K562 (cell line): Measurements from ENCODE around the gene SELENOO. TPM values are rescaled to one million over a fixed set of nuclear protein-coding genes. Genes with fewer than 3 reads are reported as not detected.

Experiments
- ATAC-seq: fragments of 200-7000 bp; cut with Tn5 transposase; 3 replicates; pipeline ENCODE4 v1.9.1; 2020; ENCODE audit warnings: moderate library complexity
- BruUV-seq: library from RNA; stranded (reverse); fragments of 400-500 nt; replicated peaks from 2 replicates; lab custom pipeline; 2021; lab: Mats Ljungman, UMichigan
- CTCF ChIA-PET: fragments of 300-600 bp; formaldehyde crosslinking; extraction: SDS; loops from one replicate; lab custom pipeline; 2021; ENCODE audit warnings: low intra/inter-chr PET ratio; lab: Yijun Ruan, JAX
- POLR2A ChIA-PET: fragments of 300-600, 350-650 bp; sonication (Branson Sonifier 250); formaldehyde crosslinking; extraction: SDS; loops from one replicate; lab custom pipeline; 2021; ENCODE audit warnings: antibody characterized with exemption, inconsistent platforms; lab: Yijun Ruan, JAX
- DNase-seq, 4 experiments: peaks; one replicate each; pipeline versions ENCODE4 v3.0.0 to v3.0.0-alpha.2; 2011 to 2018; ENCODE audit warnings: low spot score in 3 of 4, mixed read lengths in 3 of 4; ENCODE audit errors: extremely low read depth in 1 of 4
- FAIRE-seq: peaks from 2 replicates; lab custom pipeline; 2011; peaks lifted over from hg19 to GRCh38; lab: Jason Lieb, UNC
- H2AFZ ChIP-seq: 2 replicates; pipeline ENCODE4 v1.6.0; 2011; ENCODE audit warnings: low read depth, low read length, control low read depth, inconsistent platforms
- H3K27ac ChIP-seq: fragments of 200-600 bp; 3 replicates; pipeline ENCODE4 v1.8.0; 2011; ENCODE audit warnings: low read depth, mild to moderate bottlenecking, control low read depth, inconsistent platforms, low read length, moderate library complexity, mixed read lengths; ENCODE audit errors: extremely low read depth
- H3K27me3 ChIP-seq, 2 experiments: fragments of 300-600 bp in 1 of 2; 2 replicates in 1 of 2; 3 replicates in 1 of 2; pipeline versions ENCODE4 v1.6.0 to v1.8.0; 2011; ENCODE audit warnings: inconsistent platforms in 2 of 2, low read length in 2 of 2, mild to moderate bottlenecking in 1 of 2, mixed read lengths in 1 of 2, moderate library complexity in 1 of 2; ENCODE audit not compliant: control insufficient read depth in 2 of 2, insufficient read depth in 2 of 2
- H3K36me3 ChIP-seq: fragments of 300-600 bp; 3 replicates; pipeline ENCODE4 v1.8.0; 2011; ENCODE audit warnings: mild to moderate bottlenecking, low read length, inconsistent platforms; ENCODE audit not compliant: control insufficient read depth, insufficient read depth
- H3K4me1 ChIP-seq, 2 experiments: fragments of 200-600 bp in 1 of 2; replicated peaks in 1 of 2; 2 replicates in 1 of 2; 3 replicates in 1 of 2; pipeline versions ENCODE4 v1.5.1 to v1.8.0; 2011; ENCODE audit warnings: inconsistent platforms in 2 of 2, low read length in 2 of 2, mild to moderate bottlenecking in 1 of 2, mixed read lengths in 1 of 2, moderate library complexity in 1 of 2; ENCODE audit not compliant: control insufficient read depth in 2 of 2, insufficient read depth in 2 of 2
- H3K4me2 ChIP-seq: 2 replicates; pipeline ENCODE4 v1.6.1; 2011; ENCODE audit warnings: low read length, control low read depth, inconsistent platforms, mixed read lengths; ENCODE audit not compliant: insufficient read depth
- H3K4me3 ChIP-seq: fragments of 200-600 bp; sonication (generic), shearing (Covaris generic); 2 replicates; pipeline ENCODE4 v1.5.1; 2016; ENCODE audit warnings: control low read depth, inconsistent platforms
- H3K79me2 ChIP-seq: fragments of 200-600 bp; 3 replicates; pipeline ENCODE4 v1.8.0; 2011; ENCODE audit warnings: low read length, inconsistent platforms; ENCODE audit not compliant: control insufficient read depth, insufficient read depth
- H3K9ac ChIP-seq, 2 experiments: 2 replicates each; pipeline versions ENCODE4 v1.6.0 to v1.6.1; 2011; ENCODE audit warnings: low read depth in 2 of 2, low read length in 2 of 2, control low read depth in 1 of 2, inconsistent platforms in 1 of 2, mild to moderate bottlenecking in 1 of 2, mixed read lengths in 1 of 2; ENCODE audit not compliant: insufficient read depth in 1 of 2
- H3K9me1 ChIP-seq: one replicate; pipeline ENCODE4 v1.6.0; 2011; ENCODE audit warnings: inconsistent platforms, mild to moderate bottlenecking, low read length, moderate library complexity; ENCODE audit not compliant: control insufficient read depth, insufficient read depth
- H3K9me3 ChIP-seq: replicated peaks from 2 replicates; pipeline ENCODE4 v1.5.1; 2011; ENCODE audit warnings: low read depth, low read length, inconsistent platforms; ENCODE audit not compliant: control insufficient read depth, insufficient read depth
- H4K20me1 ChIP-seq: replicated peaks from 2 replicates; pipeline ENCODE4 v1.6.1; 2011; ENCODE audit warnings: low read length, inconsistent platforms, mixed read lengths; ENCODE audit not compliant: control insufficient read depth, insufficient read depth
- HNRNPL ChIP-seq: fragments of 200-400 bp; formaldehyde crosslinking; IDR thresholded peaks from 2 replicates; pipeline ENCODE4 v1.6.1; 2017; ENCODE audit warnings: low read depth, mild to moderate bottlenecking, low read length
- MTA3 ChIP-seq: fragments of 450-650 bp; formaldehyde crosslinking; IDR thresholded peaks from 2 replicates; pipeline ENCODE4 v1.6.1; 2017; ENCODE audit warnings: mild to moderate bottlenecking, borderline replicate concordance
- NFATC3 ChIP-seq: fragments of 450-650 bp; IDR thresholded peaks from 2 replicates; pipeline ENCODE4 v1.6.1; 2017; ENCODE audit warnings: mild to moderate bottlenecking
- NR3C1 ChIP-seq: sonication (generic); formaldehyde crosslinking; IDR thresholded peaks from 2 replicates; pipeline ENCODE4 v1.8.1; 2022; ENCODE audit warnings: missing genetic modification reagents
- SMARCC2 ChIP-seq: fragments of 450-650 bp; IDR thresholded peaks from 2 replicates; pipeline ENCODE4 v1.6.1; 2017; ENCODE audit warnings: antibody characterized with exemption, moderate library complexity, mild to moderate bottlenecking, low read depth
- ZNF507 ChIP-seq: conservative IDR thresholded peaks from 2 replicates; pipeline ENCODE4 v1.6.1; 2017; ENCODE audit warnings: missing genetic modification characterization, missing compliant biosample characterization
- ZNF609 ChIP-seq: sonication (generic); formaldehyde crosslinking; IDR thresholded peaks from 2 replicates; pipeline ENCODE4 v1.8.1; 2023; ENCODE audit warnings: missing genetic modification reagents, mild to moderate bottlenecking, borderline replicate concordance
- ZNF696 ChIP-seq: fragments of 250-450 bp; sonication (Bioruptor Pico); conservative IDR thresholded peaks from 2 replicates; pipeline ENCODE4 v1.4.0; 2020; ENCODE audit warnings: mild to moderate bottlenecking, moderate library complexity
- WGBS: fragments of 100-300 bp; shearing (Covaris generic); methylation state at CpG from one replicate; pipeline ENCODE4 v1.1.6; 2016; ENCODE audit warnings: low coverage, mixed read lengths; ENCODE audit not compliant: insufficient coverage; ENCODE audit errors: missing lambda C conversion rate; 5-methylcytosine and 5-hydroxymethylcytosine counted together
- in situ Hi-C: fragments of 300-500 bp; cut with MboI; formaldehyde crosslinking; loops from 4 replicates; pipeline ENCODE4 v1.15.0; 2018; ENCODE audit warnings: inconsistent platforms, mixed read lengths
- intact Hi-C: fragments of 100-400 bp; cut with micrococcal nuclease; formaldehyde crosslinking; loops from 2 replicates; pipeline ENCODE4 v1.14.2; 2022
- polyA plus RNA-seq, 8 experiments: library from polyadenylated mRNA; depleted of rRNA in 4 of 8; stranded (reverse) in 5 of 8; unstranded in 3 of 8; fragments of >200 nt; fragmentation: Nextera tagmentation in 2 of 8; fragmentation: Illumina TruSeq in 1 of 8; extraction: Ambion mirVana in 2 of 8; extraction: Trizol in 1 of 8; gene quantifications; 2 replicates each; pipeline versions ENCODE4 v1.2.1 to v1.2.3, GENCODE V29; 2011 to 2014; ENCODE audit warnings: inconsistent platforms in 1 of 8, missing spikeins in 1 of 8
- total RNA-seq, 7 experiments: library from RNA; depleted of rRNA in 6 of 7; stranded (reverse); fragments of >200 nt in 6 of 7; fragmentation: Illumina TruSeq in 2 of 7; extraction: Trizol in 2 of 7; gene quantifications; 2 replicates each; pipeline versions ENCODE4 v1.2.1 to v1.2.3, GENCODE V29; 2011 to 2021; ENCODE audit warnings: low replicate concordance in 1 of 7

Gene SELENOO
- total and polyA plus RNA-seq, 9 of the 15 experiments (the other 6 are each of a cell fraction or from before 2014, with no cell fraction given), result 0.37 to 24.9 (median 8.3) TPM

GRCh38 chr22:50253046-50253915 is 52.5 kb downstream of the SELENOO start:
- ChIA-PET POLR2A (interaction anchor here (0.6 to 1.6 kb wide), 4 partner anchors 10 to 317 kb away, joined by 3 to 11 read pairs (median 4); no protein-coding TSS in a partner anchor), CTCF (no interaction called here)
- ATAC-seq (no peak), DNase-seq (no peak), FAIRE-seq (no peak)
- WGBS, result 57% methylated on average over 6 of the region's 22 CpGs
- no peaks in the 10 kb centered on the region for H3K27me3 ChIP-seq
- BruUV-seq, result no TSS peak
- no peak overlapping the region for H2AFZ ChIP-seq
- H3K4me1 ChIP-seq, result peaks cover 4 to 92% of the 10 kb centered on the region in 2 experiments
- H3K9ac ChIP-seq, result peak overlapping the region in 1 of 2 experiments; percentile 58; a peak in 2 of 4 replicates
- intact Hi-C loops, result no loop called here
- peaks cover 16% of the 10 kb centered on the region for H3K79me2 ChIP-seq
- H3K9me1 ChIP-seq, result no peaks in the 10 kb centered on the region
- in situ Hi-C loops, result no loop called here
- no peak overlapping the region for H3K4me2 ChIP-seq
- no peaks in the 10 kb centered on the region for H4K20me1 ChIP-seq
- no peak overlapping the region for H3K27ac ChIP-seq
- peaks cover 61% of the 10 kb centered on the region; the same call in 1 of the 3 replicates for H3K36me3 ChIP-seq
- H3K4me3 ChIP-seq, result no peak overlapping the region
- H3K9me3 ChIP-seq, result no peaks in the 10 kb centered on the region
- TF ChIP-seq HNRNPL (no peak), SMARCC2 (no peak), MTA3 (no peak), NFATC3 (no peak), ZNF507 (tag) (no peak), ZNF609 (CRISPR knock-in tag) (no peak), ZNF696 (CRISPR knock-in tag) (no peak), NR3C1 (CRISPR knock-in tag) (no peak)
